GM12878 (cell line): ENCODE measurements around the gene PSENEN. TPM values are rescaled to one million over a fixed set of nuclear protein-coding genes. Genes with fewer than 3 reads are reported as not detected.

Experiments
- ATAC-seq: fragments of 200-7000 bp; cut with Tn5 transposase; 3 replicates; pipeline ENCODE4 v1.9.1; 2020; ENCODE audit warnings: mild to moderate bottlenecking, moderate library complexity
- BruUV-seq: library from RNA; stranded (reverse); fragments of 400-500 nt; replicated peaks from 2 replicates; lab custom pipeline; 2021; lab: Mats Ljungman, UMichigan
- CTCF ChIA-PET: fragments of 300-600 bp; sonication (Branson Sonifier 250); formaldehyde crosslinking; extraction: SDS; loops from one replicate; lab custom pipeline; 2021; ENCODE audit warnings: inconsistent platforms; lab: Yijun Ruan, JAX
- POLR2A ChIA-PET: fragments of 350-600 bp; formaldehyde crosslinking; extraction: SDS; loops from one replicate; lab custom pipeline; 2021; ENCODE audit warnings: inconsistent platforms; lab: Charles Lee
- RAD21 ChIA-PET: fragments of 300-600 bp; sonication (Branson Sonifier 250); formaldehyde crosslinking; loops from one replicate; lab custom pipeline; 2023; ENCODE audit warnings: antibody characterized with exemption; ENCODE audit not compliant: unreplicated experiment; lab: Charles Lee
- SMC1A ChIA-PET: fragments of 300-600 bp; sonication (Branson Sonifier 250); formaldehyde crosslinking; loops from one replicate; lab custom pipeline; 2023; ENCODE audit not compliant: unreplicated experiment, uncharacterized antibody; lab: Charles Lee
- DNase-seq: peaks from one replicate; pipeline ENCODE4 v3.0.0-alpha.2; 2011; ENCODE audit warnings: low read depth, low spot score
- FAIRE-seq: peaks from 3 replicates; lab custom pipeline; 2011; peaks lifted over from hg19 to GRCh38; lab: Jason Lieb, UNC
- H2AFZ ChIP-seq: 2 replicates; pipeline ENCODE4 v1.6.0; 2011; ENCODE audit warnings: low read depth, low read length, control low read depth; ENCODE audit not compliant: control insufficient read depth
- H3K27ac ChIP-seq: 2 replicates; pipeline ENCODE4 v1.5.1; 2011; ENCODE audit warnings: control low read depth; ENCODE audit not compliant: control insufficient read depth, insufficient read depth
- H3K27me3 ChIP-seq, 2 experiments: replicated peaks in 1 of 2; 2 replicates each; pipeline versions ENCODE4 v1.6.0 to v1.6.1; 2011; ENCODE audit warnings: low read length in 1 of 2; ENCODE audit not compliant: control insufficient read depth in 2 of 2, insufficient read depth in 2 of 2
- H3K36me3 ChIP-seq, 2 experiments: 2 replicates each; pipeline ENCODE4 v1.5.1; 2011; ENCODE audit warnings: low read length in 1 of 2; ENCODE audit not compliant: control insufficient read depth in 2 of 2, insufficient read depth in 2 of 2
- H3K4me1 ChIP-seq: 2 replicates; pipeline ENCODE4 v1.6.1; 2011; ENCODE audit warnings: mild to moderate bottlenecking, low read length, moderate library complexity, mixed read lengths; ENCODE audit not compliant: control insufficient read depth, insufficient read depth
- H3K4me2 ChIP-seq: 2 replicates; pipeline ENCODE4 v1.6.0; 2011; ENCODE audit warnings: control low read depth; ENCODE audit not compliant: control insufficient read depth, insufficient read depth
- H3K4me3 ChIP-seq: fragments of 200-600 bp; sonication (generic); 2 replicates; pipeline ENCODE4 v1.5.1; 2016
- H3K79me2 ChIP-seq: 2 replicates; pipeline ENCODE4 v1.6.0; 2011; ENCODE audit warnings: low read length; ENCODE audit not compliant: control insufficient read depth, insufficient read depth
- H3K9ac ChIP-seq: 2 replicates; pipeline ENCODE4 v1.8.0; 2011; ENCODE audit warnings: low read length, control low read depth, mixed read lengths; ENCODE audit not compliant: control insufficient read depth, insufficient read depth
- H3K9me3 ChIP-seq: replicated peaks from 3 replicates; pipeline ENCODE4 v1.5.1; 2011; ENCODE audit warnings: mild to moderate bottlenecking, low read length; ENCODE audit not compliant: control insufficient read depth, insufficient read depth
- H4K20me1 ChIP-seq: 2 replicates; pipeline ENCODE4 v1.6.0; 2011; ENCODE audit not compliant: control insufficient read depth, insufficient read depth
- FOS ChIP-seq: IDR thresholded peaks from 3 replicates; pipeline ENCODE4 v1.6.1; 2011; ENCODE audit warnings: borderline replicate concordance; ENCODE audit not compliant: insufficient read length; ENCODE audit errors: extremely low read depth
- MEF2A ChIP-seq: IDR thresholded peaks from 2 replicates; pipeline ENCODE4 v1.6.1; 2011; ENCODE audit warnings: low read depth, mild to moderate bottlenecking, low read length, moderate library complexity; ENCODE audit not compliant: insufficient read depth
- NFIC ChIP-seq: IDR thresholded peaks from 2 replicates; pipeline ENCODE4 v1.6.1; 2012; ENCODE audit warnings: low read depth, mild to moderate bottlenecking, inconsistent platforms, low read length, moderate library complexity
- NFXL1 ChIP-seq: fragments of 450-650 bp; IDR thresholded peaks from 2 replicates; pipeline ENCODE4 v1.6.1; 2017; ENCODE audit warnings: antibody characterized with exemption, mild to moderate bottlenecking, borderline replicate concordance
- RB1 ChIP-seq: fragments of 450-650 bp; formaldehyde crosslinking; IDR thresholded peaks from 2 replicates; pipeline ENCODE4 v1.6.1; 2017; ENCODE audit warnings: mild to moderate bottlenecking, borderline replicate concordance
- TBL1XR1 ChIP-seq: IDR thresholded peaks from 2 replicates; pipeline ENCODE4 v1.6.1; 2012; ENCODE audit warnings: low read depth, low read length, improper control_type of control experiment
- ZBED1 ChIP-seq: IDR thresholded peaks from 2 replicates; pipeline ENCODE4 v1.6.1; 2016; ENCODE audit warnings: borderline replicate concordance
- WGBS: methylation state at CpG from one replicate; pipeline ENCODE4 v1.1.6; 2016; ENCODE audit warnings: low lambda C conversion rate; ENCODE audit not compliant: insufficient replicate concordance, insufficient coverage; ENCODE audit errors: missing lambda C conversion rate; 5-methylcytosine and 5-hydroxymethylcytosine counted together
- in situ Hi-C: fragments of 300-500 bp; cut with MboI; formaldehyde crosslinking; loops from 9 replicates; pipeline ENCODE4 v1.14.3; 2018; ENCODE audit warnings: mixed read lengths
- intact Hi-C: fragments of 100-400 bp; cut with micrococcal nuclease; formaldehyde crosslinking; loops from one replicate; pipeline ENCODE4 v1.14.2; 2022; ENCODE audit not compliant: unreplicated experiment
- polyA plus RNA-seq, 11 experiments: library from polyadenylated mRNA; depleted of rRNA in 4 of 11; unstranded in 6 of 11; stranded (reverse) in 5 of 11; fragments of >200 nt; fragmentation: Nextera tagmentation in 4 of 11; fragmentation: Illumina TruSeq in 1 of 11; extraction: Ambion mirVana in 4 of 11; extraction: Trizol in 1 of 11; gene quantifications; 1 replicate in 1 of 11; 2 replicates in 10 of 11; pipeline versions ENCODE4 v1.2.1 to v1.2.3, GENCODE V29; 2011 to 2016; ENCODE audit warnings: inconsistent platforms in 2 of 11, missing spikeins in 2 of 11, low read depth in 1 of 11
- total RNA-seq, 4 experiments: library from RNA; depleted of rRNA in 3 of 4; stranded (reverse); fragments of >200 nt in 3 of 4; fragmentation: Illumina TruSeq in 1 of 4; extraction: Trizol in 1 of 4; gene quantifications; 2 replicates each; pipeline versions ENCODE4 v1.2.1 to v1.2.3, GENCODE V29; 2013 to 2021
- TF ChIP-seq, protein P1 (sequence below): fragments of 450-650 bp; IDR thresholded peaks from 2 replicates; pipeline ENCODE4 v1.6.1; 2016; ENCODE audit warnings: mild to moderate bottlenecking, moderate library complexity, borderline replicate concordance
- TF ChIP-seq, protein P2 (sequence below): IDR thresholded peaks from 2 replicates; pipeline ENCODE4 v1.6.1; 2011; ENCODE audit warnings: borderline replicate concordance, low read depth, mild to moderate bottlenecking, moderate library complexity, mixed read lengths, low read length; ENCODE audit not compliant: insufficient read depth; ENCODE audit errors: extremely low read length
- TF ChIP-seq, protein P3 (sequence below): fragments of 450-650 bp; IDR thresholded peaks from 2 replicates; pipeline ENCODE4 v1.6.1; 2017; ENCODE audit warnings: antibody characterized with exemption, mild to moderate bottlenecking, moderate library complexity
- TF ChIP-seq, protein P4 (sequence below): fragments of 450-650 bp; IDR thresholded peaks from 2 replicates; pipeline ENCODE4 v1.6.1; 2016; ENCODE audit warnings: mild to moderate bottlenecking

The PSENEN gene
- total and polyA plus RNA-seq, 10 of the 15 experiments (the other 5 are each of a cell fraction or from before 2014, with no cell fraction given), result 14.4 to 178 (median 43.5) TPM

DNA sequence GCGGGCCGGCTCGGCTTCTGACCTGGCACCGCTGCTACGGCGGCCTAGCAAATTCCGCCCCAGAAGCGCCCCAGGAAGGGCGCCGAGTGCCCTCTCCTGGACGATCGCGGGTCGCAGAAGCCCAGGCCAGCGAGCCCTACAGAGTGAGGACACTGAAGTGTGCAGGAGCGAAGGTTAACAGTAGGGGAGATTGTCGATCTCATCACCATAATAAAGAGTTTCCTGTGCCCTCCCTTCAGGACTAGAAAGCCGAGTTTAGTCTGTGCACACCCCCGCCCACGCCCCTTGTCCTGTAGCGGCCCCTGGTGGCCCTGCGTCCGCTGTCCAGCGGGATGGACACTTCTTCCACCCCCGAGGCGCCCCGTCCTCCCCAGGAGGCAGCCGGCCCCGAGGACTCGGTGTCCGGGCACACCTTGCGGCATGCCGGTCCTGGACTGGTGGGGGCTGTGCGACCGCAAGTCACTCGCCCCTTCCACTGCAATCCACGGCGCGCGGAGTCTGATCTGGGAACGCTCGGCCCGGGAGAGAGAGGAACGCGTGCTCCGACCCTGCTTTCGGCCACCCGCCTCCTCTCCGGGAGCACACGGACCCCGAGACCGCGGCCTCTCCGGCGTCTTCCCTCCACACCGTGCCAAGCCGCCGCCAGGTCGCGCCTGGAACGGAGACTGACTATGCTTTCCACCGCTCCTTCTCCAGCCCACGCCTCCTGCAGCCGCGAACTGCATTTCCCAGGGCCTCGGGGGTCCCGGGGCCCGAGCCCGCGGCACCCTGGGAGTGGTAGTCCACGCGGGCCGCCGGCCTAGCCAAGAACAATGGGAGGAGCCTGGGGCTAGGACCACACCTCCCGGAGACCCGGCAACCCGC, 28.4 kb upstream of the PSENEN start:
- intact Hi-C loops (loop anchor here (1.0 to 2.0 kb wide), 4 partner anchors 23 to 214 kb away; partner anchors contain the start of genes PSENEN and U2AF1L4), in situ Hi-C loops (no loop called here)
- peak; percentile 77 for DNase-seq
- peak; percentile 61 for FAIRE-seq
- Histone ChIP-seq H3K9ac (peak overlapping the region; percentile 77), H3K27ac (peak overlapping the region; percentile 95), H2AFZ (peak overlapping the region; percentile 87), H3K36me3 (peaks cover 0 to 6% of the 10 kb centered on the region in 2 experiments; a peak in 3 of 4 replicates), H4K20me1 (no peaks in the 10 kb centered on the region), H3K4me2 (peak overlapping the region; percentile 99), H3K27me3 (no peaks in the 10 kb centered on the region), H3K4me3 (peak overlapping the region; percentile 82), H3K4me1 (peaks cover 32% of the 10 kb centered on the region), H3K9me3 (no peaks in the 10 kb centered on the region), H3K79me2 (peaks cover 68% of the 10 kb centered on the region)
- peak; percentile 75 for ATAC-seq
- CTCF ChIA-PET, result interaction anchor here (6.4 to 7.3 kb wide), 2 partner anchors 15 to 22 kb away, joined by 77 to 271 read pairs; no protein-coding TSS in a partner anchor
- 1% methylated on average over 70 of the region's 77 CpGs for WGBS
- SMC1A ChIA-PET, result interaction anchor here (6.3 kb wide), 1 partner anchor 19 kb away, joined by 375 read pairs; the partner anchor contains the start of gene ZBTB32
- RAD21 ChIA-PET, result interaction anchor here (6.3 kb wide), 1 partner anchor 18 kb away, joined by 430 read pairs; the partner anchor contains the start of gene ZBTB32
- POLR2A ChIA-PET, result interaction anchor here (1.8 to 12.1 kb wide), 3 partner anchors 18 to 26 kb away, joined by 12 to 516 read pairs (median 91); partner anchors contain the start of genes IGFLR1, PSENEN, U2AF1L4 and ZBTB32
- no TSS peak for BruUV-seq
- no peak for TF ChIP-seq TBL1XR1
- peak; percentile 34 for TF ChIP-seq RB1
- TF ChIP-seq, protein P1, sequence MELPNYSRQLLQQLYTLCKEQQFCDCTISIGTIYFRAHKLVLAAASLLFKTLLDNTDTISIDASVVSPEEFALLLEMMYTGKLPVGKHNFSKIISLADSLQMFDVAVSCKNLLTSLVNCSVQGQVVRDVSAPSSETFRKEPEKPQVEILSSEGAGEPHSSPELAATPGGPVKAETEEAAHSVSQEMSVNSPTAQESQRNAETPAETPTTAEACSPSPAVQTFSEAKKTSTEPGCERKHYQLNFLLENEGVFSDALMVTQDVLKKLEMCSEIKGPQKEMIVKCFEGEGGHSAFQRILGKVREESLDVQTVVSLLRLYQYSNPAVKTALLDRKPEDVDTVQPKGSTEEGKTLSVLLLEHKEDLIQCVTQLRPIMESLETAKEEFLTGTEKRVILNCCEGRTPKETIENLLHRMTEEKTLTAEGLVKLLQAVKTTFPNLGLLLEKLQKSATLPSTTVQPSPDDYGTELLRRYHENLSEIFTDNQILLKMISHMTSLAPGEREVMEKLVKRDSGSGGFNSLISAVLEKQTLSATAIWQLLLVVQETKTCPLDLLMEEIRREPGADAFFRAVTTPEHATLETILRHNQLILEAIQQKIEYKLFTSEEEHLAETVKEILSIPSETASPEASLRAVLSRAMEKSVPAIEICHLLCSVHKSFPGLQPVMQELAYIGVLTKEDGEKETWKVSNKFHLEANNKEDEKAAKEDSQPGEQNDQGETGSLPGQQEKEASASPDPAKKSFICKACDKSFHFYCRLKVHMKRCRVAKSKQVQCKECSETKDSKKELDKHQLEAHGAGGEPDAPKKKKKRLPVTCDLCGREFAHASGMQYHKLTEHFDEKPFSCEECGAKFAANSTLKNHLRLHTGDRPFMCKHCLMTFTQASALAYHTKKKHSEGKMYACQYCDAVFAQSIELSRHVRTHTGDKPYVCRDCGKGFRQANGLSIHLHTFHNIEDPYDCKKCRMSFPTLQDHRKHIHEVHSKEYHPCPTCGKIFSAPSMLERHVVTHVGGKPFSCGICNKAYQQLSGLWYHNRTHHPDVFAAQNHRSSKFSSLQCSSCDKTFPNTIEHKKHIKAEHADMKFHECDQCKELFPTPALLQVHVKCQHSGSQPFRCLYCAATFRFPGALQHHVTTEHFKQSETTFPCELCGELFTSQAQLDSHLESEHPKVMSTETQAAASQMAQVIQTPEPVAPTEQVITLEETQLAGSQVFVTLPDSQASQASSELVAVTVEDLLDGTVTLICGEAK, result peak; percentile 80; the same call in 1 of the 2 replicates
- TF ChIP-seq, protein P2, sequence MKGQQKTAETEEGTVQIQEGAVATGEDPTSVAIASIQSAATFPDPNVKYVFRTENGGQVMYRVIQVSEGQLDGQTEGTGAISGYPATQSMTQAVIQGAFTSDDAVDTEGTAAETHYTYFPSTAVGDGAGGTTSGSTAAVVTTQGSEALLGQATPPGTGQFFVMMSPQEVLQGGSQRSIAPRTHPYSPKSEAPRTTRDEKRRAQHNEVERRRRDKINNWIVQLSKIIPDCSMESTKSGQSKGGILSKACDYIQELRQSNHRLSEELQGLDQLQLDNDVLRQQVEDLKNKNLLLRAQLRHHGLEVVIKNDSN, result no peak
- peak; percentile 93; the same call in 1 of the 2 replicates for TF ChIP-seq NFXL1
- no peak for TF ChIP-seq FOS
- TF ChIP-seq, protein P3, sequence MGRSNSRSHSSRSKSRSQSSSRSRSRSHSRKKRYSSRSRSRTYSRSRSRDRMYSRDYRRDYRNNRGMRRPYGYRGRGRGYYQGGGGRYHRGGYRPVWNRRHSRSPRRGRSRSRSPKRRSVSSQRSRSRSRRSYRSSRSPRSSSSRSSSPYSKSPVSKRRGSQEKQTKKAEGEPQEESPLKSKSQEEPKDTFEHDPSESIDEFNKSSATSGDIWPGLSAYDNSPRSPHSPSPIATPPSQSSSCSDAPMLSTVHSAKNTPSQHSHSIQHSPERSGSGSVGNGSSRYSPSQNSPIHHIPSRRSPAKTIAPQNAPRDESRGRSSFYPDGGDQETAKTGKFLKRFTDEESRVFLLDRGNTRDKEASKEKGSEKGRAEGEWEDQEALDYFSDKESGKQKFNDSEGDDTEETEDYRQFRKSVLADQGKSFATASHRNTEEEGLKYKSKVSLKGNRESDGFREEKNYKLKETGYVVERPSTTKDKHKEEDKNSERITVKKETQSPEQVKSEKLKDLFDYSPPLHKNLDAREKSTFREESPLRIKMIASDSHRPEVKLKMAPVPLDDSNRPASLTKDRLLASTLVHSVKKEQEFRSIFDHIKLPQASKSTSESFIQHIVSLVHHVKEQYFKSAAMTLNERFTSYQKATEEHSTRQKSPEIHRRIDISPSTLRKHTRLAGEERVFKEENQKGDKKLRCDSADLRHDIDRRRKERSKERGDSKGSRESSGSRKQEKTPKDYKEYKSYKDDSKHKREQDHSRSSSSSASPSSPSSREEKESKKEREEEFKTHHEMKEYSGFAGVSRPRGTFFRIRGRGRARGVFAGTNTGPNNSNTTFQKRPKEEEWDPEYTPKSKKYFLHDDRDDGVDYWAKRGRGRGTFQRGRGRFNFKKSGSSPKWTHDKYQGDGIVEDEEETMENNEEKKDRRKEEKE, result no peak
- TF ChIP-seq, protein P4, sequence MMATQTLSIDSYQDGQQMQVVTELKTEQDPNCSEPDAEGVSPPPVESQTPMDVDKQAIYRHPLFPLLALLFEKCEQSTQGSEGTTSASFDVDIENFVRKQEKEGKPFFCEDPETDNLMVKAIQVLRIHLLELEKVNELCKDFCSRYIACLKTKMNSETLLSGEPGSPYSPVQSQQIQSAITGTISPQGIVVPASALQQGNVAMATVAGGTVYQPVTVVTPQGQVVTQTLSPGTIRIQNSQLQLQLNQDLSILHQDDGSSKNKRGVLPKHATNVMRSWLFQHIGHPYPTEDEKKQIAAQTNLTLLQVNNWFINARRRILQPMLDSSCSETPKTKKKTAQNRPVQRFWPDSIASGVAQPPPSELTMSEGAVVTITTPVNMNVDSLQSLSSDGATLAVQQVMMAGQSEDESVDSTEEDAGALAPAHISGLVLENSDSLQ, result 0 out of 2 replicates have a peak, but pooled peaks have one; percentile 25
- TF ChIP-seq ZBED1, result no peak
- peak; percentile 49; the same call in 1 of the 2 replicates for TF ChIP-seq MEF2A
- TF ChIP-seq NFIC, result no peak
